ENCODE data around the gene OR10G4.
"Not testable (repeated sequence)": the region's sequence is repeated elsewhere in the genome, so short reads cannot be mapped to it uniquely, and the experiment has no call there.

Gene OR10G4

GRCh38 chr11:124012697-124013096, at the start of gene OR10G4:
Gene OR10G4, plus strand, starts transcription at chr11:124012997. Its CDS starts 2,578 bp downstream, at chr11:124015575.
- no peak for DNase-seq (ENCODE audit: low read depth in 1 of 2, low spot score in 1 of 2)

DNA sequence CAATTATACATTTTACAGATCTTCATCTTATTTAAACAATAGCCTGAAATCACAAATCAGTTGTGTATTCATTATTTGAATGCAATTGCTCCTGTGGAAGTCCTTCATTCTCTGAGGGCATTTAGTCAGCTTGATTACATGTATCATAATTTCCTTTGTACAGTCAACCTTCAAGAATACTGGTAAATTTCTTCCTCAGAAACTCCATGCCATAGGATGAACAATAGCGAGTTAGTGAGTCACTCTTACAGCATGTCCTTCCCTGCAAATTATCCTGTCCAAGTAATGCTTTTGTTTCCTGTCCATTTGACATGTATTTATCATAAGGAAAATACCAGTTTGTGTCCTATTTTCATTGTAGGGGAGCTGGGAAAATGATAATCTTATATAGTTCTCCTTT, 39.0 kb upstream of the OR10G4 start:
- no peak for DNase-seq (ENCODE audit: low read depth in 1 of 2, low spot score in 1 of 2)

GRCh38 chr11:123976770-123977560, 35.8 kb upstream of the OR10G4 start:
- no peak for DNase-seq (ENCODE audit: low read depth in 1 of 2, low spot score in 1 of 2)

GRCh38 chr11:123977731-123978347, 35.0 kb upstream of the OR10G4 start, which contains the start of gene OR10S1:
Gene OR10S1, minus strand, starts transcription at chr11:123977781. Its CDS starts 117 bp downstream, at chr11:123977664.
- DNase-seq (ENCODE audit: low read depth in 1 of 2, low spot score in 1 of 2), result no peak

DNA sequence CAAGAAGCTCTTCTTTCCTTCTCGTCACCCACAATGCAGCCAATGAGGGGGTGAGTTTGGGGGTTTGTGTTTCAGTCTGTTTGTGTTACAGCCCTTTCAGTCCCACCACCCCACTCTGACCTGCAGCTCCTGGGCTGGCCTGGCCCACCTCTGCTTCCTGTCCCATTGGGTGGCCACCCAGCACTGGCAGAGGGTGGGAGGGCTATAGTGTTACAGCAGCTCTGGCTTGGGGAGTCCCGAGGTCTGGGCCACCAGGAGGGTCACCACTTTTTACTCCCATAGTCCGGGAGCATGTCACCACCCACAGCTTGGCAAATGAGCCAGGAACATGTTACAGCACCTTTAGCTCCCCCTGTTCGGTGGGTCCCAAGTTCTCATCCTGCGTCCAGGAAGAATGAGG, 33.5 kb upstream of the OR10G4 start:
- no peak for DNase-seq (ENCODE audit: low read depth in 1 of 2, low spot score in 1 of 2)

DNA sequence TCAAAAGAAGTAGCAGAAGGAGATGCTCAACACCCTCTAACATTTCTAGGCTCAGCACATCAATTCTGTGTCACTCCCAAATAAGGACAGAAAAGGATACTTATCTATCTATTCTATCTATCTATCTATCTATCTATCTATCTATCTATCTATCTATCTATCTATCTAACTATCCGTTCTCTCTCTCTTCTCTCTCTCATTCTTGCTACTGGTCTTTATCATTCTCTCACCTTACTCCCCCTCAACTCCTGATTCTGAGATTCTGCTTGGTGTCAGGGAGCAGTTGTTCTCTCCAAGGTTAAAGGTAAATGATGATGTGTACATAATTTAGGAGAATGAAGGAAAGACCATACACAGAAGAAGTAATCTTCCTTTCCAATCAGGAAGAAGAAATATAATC, 17.7 kb upstream of the OR10G4 start, which contains the start of gene OR10G6:
OR10G6 (minus strand) TSS at position 43 of the 400 bp plus-strand sequence; CDS start at position 43, 0 bp downstream.
- DNase-seq (ENCODE audit: low read depth in 1 of 2, low spot score in 1 of 2), result no peak

DNA sequence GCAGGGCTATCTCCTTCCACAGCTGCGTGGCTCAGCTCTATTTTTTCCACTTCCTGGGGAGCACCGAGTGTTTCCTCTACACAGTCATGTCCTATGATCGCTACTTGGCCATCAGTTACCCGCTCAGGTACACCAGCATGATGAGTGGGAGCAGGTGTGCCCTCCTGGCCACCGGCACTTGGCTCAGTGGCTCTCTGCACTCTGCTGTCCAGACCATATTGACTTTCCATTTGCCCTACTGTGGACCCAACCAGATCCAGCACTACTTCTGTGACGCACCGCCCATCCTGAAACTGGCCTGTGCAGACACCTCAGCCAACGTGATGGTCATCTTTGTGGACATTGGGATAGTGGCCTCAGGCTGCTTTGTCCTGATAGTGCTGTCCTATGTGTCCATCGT, 3.0 kb downstream of the OR10G4 start:
- DNase-seq (ENCODE audit: low read depth in 1 of 2, low spot score in 1 of 2), result not testable (repeated sequence)

GRCh38 chr11:124026498-124026897, 13.7 kb downstream of the OR10G4 start, which contains the start of gene OR10G8:
Gene OR10G8, plus strand, starts transcription at chr11:124026798. Its CDS starts 2,825 bp downstream, at chr11:124029623.
- DNase-seq (ENCODE audit: low read depth in 1 of 2, low spot score in 1 of 2), result no peak

- no peak for DNase-seq (ENCODE audit: low read depth in 1 of 2, low spot score in 1 of 2)
These were observed 23.9 kb downstream of the OR10G4 start for GRCh38 chr11:124036666-124037065.

- no peak for DNase-seq (ENCODE audit: low read depth in 1 of 2, low spot score in 1 of 2)
These were observed 26.8 kb downstream of the OR10G4 start for GRCh38 chr11:124039557-124039956.

DNA sequence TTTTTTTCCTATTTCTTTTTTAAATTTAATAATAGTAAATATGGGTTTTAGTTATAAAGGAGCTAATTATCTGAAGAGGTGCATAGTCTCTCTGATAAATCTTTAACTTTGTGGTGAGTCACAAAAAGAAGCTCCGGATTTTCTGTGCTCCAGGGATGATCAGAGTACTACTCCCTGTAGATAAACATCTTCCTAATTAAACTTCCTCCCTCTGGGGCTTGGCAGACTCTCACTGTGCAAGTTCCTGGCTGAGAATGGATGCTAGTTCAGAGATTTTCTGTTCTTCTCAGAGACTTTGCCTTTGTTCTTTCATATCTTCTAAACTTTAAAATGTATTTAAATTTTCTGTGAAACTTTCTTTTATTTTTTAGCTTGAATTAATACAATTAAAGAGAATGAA, 28.5 kb downstream of the OR10G4 start, which contains the start of gene OR10G7:
OR10G7 (minus strand) TSS at position 72 of the 400 bp plus-strand sequence. CDS start 2,324 bp downstream, outside the sequence.
- no peak for DNase-seq (ENCODE audit: low read depth in 1 of 2, low spot score in 1 of 2)

- DNase-seq (ENCODE audit: low read depth in 1 of 2, low spot score in 1 of 2), result no peak
These were observed 30.6 kb downstream of the OR10G4 start for GRCh38 chr11:124043420-124043819.

- DNase-seq (ENCODE audit: low read depth in 1 of 2, low spot score in 1 of 2), result no peak
These were observed 38.0 kb downstream of the OR10G4 start for GRCh38 chr11:124050748-124051147.

- no peak for DNase-seq (ENCODE audit: low read depth in 1 of 2, low spot score in 1 of 2)
These were observed 40.2 kb downstream of the OR10G4 start for GRCh38 chr11:124052966-124053365.

All from activated CD4-positive, alpha-beta T cell treated with anti-CD3 and anti-CD28 coated beads, Interleukin-2, amount 50 U/mL, for 24 hours (primary cell).